K562 (cell line): ENCODE results near the gene ATP5MG. TPM values are rescaled to one million over a fixed set of nuclear protein-coding genes. Genes with fewer than 3 reads are reported as not detected.

ENCODE experiments used
- DDX20 ChIP-seq: fragments of 450-650 bp; IDR thresholded peaks from 2 replicates; pipeline ENCODE4 v1.6.1; 2016; ENCODE audit warnings: missing genetic modification characterization, low read depth, mild to moderate bottlenecking, missing compliant biosample characterization, moderate library complexity
- IRF2 ChIP-seq: sonication (generic); formaldehyde crosslinking; IDR thresholded peaks from 2 replicates; pipeline ENCODE4 v1.8.1; 2022; ENCODE audit warnings: mild to moderate bottlenecking, missing genetic modification reagents
- KAT2B ChIP-seq: IDR thresholded peaks from one replicate; pipeline ENCODE4 v1.6.1; 2012; ENCODE audit warnings: low read depth, mild to moderate bottlenecking, control low read depth, inconsistent platforms, low read length, moderate library complexity
- TAL1 ChIP-seq: fragments of 450-650 bp; IDR thresholded peaks from 2 replicates; pipeline ENCODE4 v1.6.1; 2016; ENCODE audit warnings: mild to moderate bottlenecking
- XRCC3 ChIP-seq: fragments of 450-650 bp; IDR thresholded peaks from 2 replicates; pipeline ENCODE4 v1.6.1; 2017; ENCODE audit warnings: mild to moderate bottlenecking, moderate library complexity
- ZBTB40 ChIP-seq, 2 experiments: fragments of 450-650 bp in 1 of 2; sonication (generic) in 1 of 2; formaldehyde crosslinking in 1 of 2; IDR thresholded peaks; 2 replicates each; pipeline versions ENCODE4 v1.7.1 to v1.9.0; 2016 to 2022; ENCODE audit warnings: inconsistent platforms in 1 of 2, mild to moderate bottlenecking in 1 of 2, missing genetic modification reagents in 1 of 2
- ZNF184 ChIP-seq: sonication (generic); formaldehyde crosslinking; IDR thresholded peaks from 2 replicates; pipeline ENCODE4 v1.5.0; 2020; ENCODE audit warnings: missing genetic modification reagents
- ZNF212 ChIP-seq: fragments of 450-650 bp; formaldehyde crosslinking; IDR thresholded peaks from 2 replicates; pipeline ENCODE4 v1.4.0; 2020; ENCODE audit warnings: mild to moderate bottlenecking
- ZNF316 ChIP-seq: fragments of 450-650 bp; IDR thresholded peaks from 2 replicates; pipeline ENCODE4 v1.6.1; 2016
- polyA plus RNA-seq, 8 experiments: library from polyadenylated mRNA; depleted of rRNA in 4 of 8; stranded (reverse) in 5 of 8; unstranded in 3 of 8; fragments of >200 nt; fragmentation: Nextera tagmentation in 2 of 8; fragmentation: Illumina TruSeq in 1 of 8; extraction: Ambion mirVana in 2 of 8; extraction: Trizol in 1 of 8; gene quantifications; 2 replicates each; pipeline versions ENCODE4 v1.2.1 to v1.2.3, GENCODE V29; 2011 to 2014; ENCODE audit warnings: inconsistent platforms in 1 of 8, missing spikeins in 1 of 8
- total RNA-seq, 7 experiments: library from RNA; depleted of rRNA in 6 of 7; stranded (reverse); fragments of >200 nt in 6 of 7; fragmentation: Illumina TruSeq in 2 of 7; extraction: Trizol in 2 of 7; gene quantifications; 2 replicates each; pipeline versions ENCODE4 v1.2.1 to v1.2.3, GENCODE V29; 2011 to 2021; ENCODE audit warnings: low replicate concordance in 1 of 7
- TF ChIP-seq, protein P1 (sequence below), 2 experiments: fragments of 450-650 bp; formaldehyde crosslinking in 1 of 2; IDR thresholded peaks; 2 replicates each; pipeline versions ENCODE4 v1.4.0 to v1.6.1; 2014 to 2020; ENCODE audit warnings: mild to moderate bottlenecking in 2 of 2, borderline replicate concordance in 1 of 2, low read depth in 1 of 2

ATP5MG gene
- total and polyA plus RNA-seq, 9 of the 15 experiments (the other 6 are each of a cell fraction or from before 2014, with no cell fraction given), result 301 to 2,138 (median 434) TPM

GRCh38 chr11:118415739-118416068, 14.3 kb downstream of the ATP5MG start (continued):
- TF ChIP-seq, protein P1, sequence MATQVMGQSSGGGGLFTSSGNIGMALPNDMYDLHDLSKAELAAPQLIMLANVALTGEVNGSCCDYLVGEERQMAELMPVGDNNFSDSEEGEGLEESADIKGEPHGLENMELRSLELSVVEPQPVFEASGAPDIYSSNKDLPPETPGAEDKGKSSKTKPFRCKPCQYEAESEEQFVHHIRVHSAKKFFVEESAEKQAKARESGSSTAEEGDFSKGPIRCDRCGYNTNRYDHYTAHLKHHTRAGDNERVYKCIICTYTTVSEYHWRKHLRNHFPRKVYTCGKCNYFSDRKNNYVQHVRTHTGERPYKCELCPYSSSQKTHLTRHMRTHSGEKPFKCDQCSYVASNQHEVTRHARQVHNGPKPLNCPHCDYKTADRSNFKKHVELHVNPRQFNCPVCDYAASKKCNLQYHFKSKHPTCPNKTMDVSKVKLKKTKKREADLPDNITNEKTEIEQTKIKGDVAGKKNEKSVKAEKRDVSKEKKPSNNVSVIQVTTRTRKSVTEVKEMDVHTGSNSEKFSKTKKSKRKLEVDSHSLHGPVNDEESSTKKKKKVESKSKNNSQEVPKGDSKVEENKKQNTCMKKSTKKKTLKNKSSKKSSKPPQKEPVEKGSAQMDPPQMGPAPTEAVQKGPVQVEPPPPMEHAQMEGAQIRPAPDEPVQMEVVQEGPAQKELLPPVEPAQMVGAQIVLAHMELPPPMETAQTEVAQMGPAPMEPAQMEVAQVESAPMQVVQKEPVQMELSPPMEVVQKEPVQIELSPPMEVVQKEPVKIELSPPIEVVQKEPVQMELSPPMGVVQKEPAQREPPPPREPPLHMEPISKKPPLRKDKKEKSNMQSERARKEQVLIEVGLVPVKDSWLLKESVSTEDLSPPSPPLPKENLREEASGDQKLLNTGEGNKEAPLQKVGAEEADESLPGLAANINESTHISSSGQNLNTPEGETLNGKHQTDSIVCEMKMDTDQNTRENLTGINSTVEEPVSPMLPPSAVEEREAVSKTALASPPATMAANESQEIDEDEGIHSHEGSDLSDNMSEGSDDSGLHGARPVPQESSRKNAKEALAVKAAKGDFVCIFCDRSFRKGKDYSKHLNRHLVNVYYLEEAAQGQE (IDR thresholded peaks at IDR 0.05; ENCODE audit: borderline replicate concordance), result peak; percentile 60; the same call in 1 of the 2 replicates
- TF ChIP-seq, protein P1 (CRISPR knock-in tag; IDR thresholded peaks at IDR 0.05; ENCODE audit: low read depth), result peak; percentile 63; the same call in 1 of the 2 replicates
- no peak for TF ChIP-seq IRF2 (CRISPR knock-in tag)
- TF ChIP-seq ZNF184, result no peak
- TF ChIP-seq ZNF316, result peak; percentile 92
- no peak for TF ChIP-seq ZNF212
- 0 out of 2 replicates have a peak, but pooled peaks have one; percentile 19 for TF ChIP-seq ZBTB40 (IDR thresholded peaks at IDR 0.05)
- TF ChIP-seq ZBTB40 (CRISPR knock-in tag; IDR thresholded peaks at IDR 0.05), result no peak
- TF ChIP-seq XRCC3, result no peak
- no peak for TF ChIP-seq KAT2B
- TF ChIP-seq TAL1, result peak; percentile 83
- TF ChIP-seq DDX20, result no peak
